ENCODE results near the gene ZNF570. TPM values are rescaled to one million over a fixed set of nuclear protein-coding genes. Genes with fewer than 3 reads are reported as not detected.

ZNF570 gene
- total and polyA plus RNA-seq, 2 of the 13 experiments (the other 11 are each of a cell fraction or from before 2014, with no cell fraction given) = 1.0 to 4.4 TPM

DNA sequence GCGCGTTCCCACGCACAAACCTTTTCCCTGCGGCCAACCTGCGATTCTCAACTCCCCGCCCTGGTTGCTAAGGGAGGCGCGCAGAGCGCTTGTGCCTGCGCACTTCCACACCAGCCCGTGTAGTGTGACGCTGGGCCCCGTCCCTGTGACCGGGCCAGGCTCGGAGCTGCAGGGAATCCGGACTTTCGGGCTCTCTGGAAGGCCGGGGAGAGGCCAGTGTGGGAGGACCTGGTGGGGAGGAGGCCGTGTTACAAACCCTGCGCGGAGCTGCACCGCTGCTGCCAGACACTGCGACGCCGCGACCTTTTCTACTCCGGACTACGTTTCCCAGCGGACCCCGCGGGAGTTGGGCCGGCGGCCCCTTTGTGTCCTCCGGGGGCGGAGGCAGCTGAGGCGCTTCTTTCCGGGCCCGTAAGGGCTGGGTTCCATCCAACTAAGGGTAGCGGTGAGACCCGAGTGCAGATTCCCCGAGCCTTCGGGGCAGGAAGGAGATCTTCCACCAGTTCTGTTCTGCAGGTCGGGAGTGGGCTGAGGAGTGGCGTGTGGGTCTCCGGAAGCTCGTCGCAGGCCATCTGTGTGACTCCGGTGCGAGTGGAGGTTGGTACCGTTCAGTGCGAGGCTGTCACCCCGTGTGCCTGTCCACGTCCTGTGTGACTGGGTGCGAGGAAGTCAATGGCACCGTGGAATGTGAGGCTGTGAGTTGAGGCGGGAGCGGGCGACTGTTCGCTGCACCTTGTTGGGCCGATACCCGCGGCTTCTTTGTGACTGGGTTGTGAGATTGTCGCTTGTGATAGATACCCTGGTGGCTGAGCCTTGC lies at the start of gene ZNF570 (continued):
- TF ChIP-seq NR2F2 (IDR thresholded peaks at IDR 0.05; ENCODE audit: borderline replicate concordance, low read depth) (no peak), ZSCAN30 (CRISPR knock-in tag; IDR thresholded peaks at IDR 0.05) (no peak), RBM22 (optimal IDR thresholded peaks at IDR 0.05; ENCODE audit: low read length) (no peak), ZFP90 (CRISPR knock-in tag; IDR thresholded peaks at IDR 0.05; ENCODE audit: borderline replicate concordance) (peak; percentile 87), NPAS2 (CRISPR knock-in tag; IDR thresholded peaks at IDR 0.05; ENCODE audit: borderline replicate concordance) (no peak), FOXO1 (CRISPR knock-in tag; IDR thresholded peaks at IDR 0.05) (no peak), REPIN1 (CRISPR knock-in tag; IDR thresholded peaks at IDR 0.05; ENCODE audit: borderline replicate concordance, low read depth) (no peak), GTF3A (CRISPR knock-in tag; conservative IDR thresholded peaks at IDR 0.05) (0 out of 2 replicates have a peak, but pooled peaks have one; percentile 32), TAF1 (CRISPR knock-in tag; IDR thresholded peaks at IDR 0.05) (peak; percentile 55), SKIL (CRISPR knock-in tag; IDR thresholded peaks at IDR 0.05; ENCODE audit: borderline replicate concordance) (no peak), ZBED4 (CRISPR knock-in tag; IDR thresholded peaks at IDR 0.05; ENCODE audit: borderline replicate concordance) (peak; percentile 88; the same call in 1 of the 2 replicates), SALL2 (CRISPR knock-in tag; IDR thresholded peaks at IDR 0.05) (peak; percentile 61; the same call in 1 of the 2 replicates), SNAI1 (CRISPR knock-in tag; IDR thresholded peaks at IDR 0.05; ENCODE audit: borderline replicate concordance) (peak; percentile 62; the same call in 1 of the 2 replicates), ZBTB33 (CRISPR knock-in tag; IDR thresholded peaks at IDR 0.05) (0 out of 2 replicates have a peak, but pooled peaks have one; percentile 23), POLR2AphosphoS5 (IDR thresholded peaks at IDR 0.05; ENCODE audit: low read depth, low read length) (peak; percentile 72), MED8 (CRISPR knock-in tag; IDR thresholded peaks at IDR 0.05; ENCODE audit: insufficient replicate concordance) (peak; percentile 53), NCOA5 (CRISPR knock-in tag; IDR thresholded peaks at IDR 0.05) (no peak), HMG20A (CRISPR knock-in tag; IDR thresholded peaks at IDR 0.05; ENCODE audit: borderline replicate concordance) (no peak), ZNF782 (CRISPR knock-in tag; IDR thresholded peaks at IDR 0.05; ENCODE audit: borderline replicate concordance) (0 out of 2 replicates have a peak, but pooled peaks have one; percentile 51)
- TF ChIP-seq, protein P1, sequence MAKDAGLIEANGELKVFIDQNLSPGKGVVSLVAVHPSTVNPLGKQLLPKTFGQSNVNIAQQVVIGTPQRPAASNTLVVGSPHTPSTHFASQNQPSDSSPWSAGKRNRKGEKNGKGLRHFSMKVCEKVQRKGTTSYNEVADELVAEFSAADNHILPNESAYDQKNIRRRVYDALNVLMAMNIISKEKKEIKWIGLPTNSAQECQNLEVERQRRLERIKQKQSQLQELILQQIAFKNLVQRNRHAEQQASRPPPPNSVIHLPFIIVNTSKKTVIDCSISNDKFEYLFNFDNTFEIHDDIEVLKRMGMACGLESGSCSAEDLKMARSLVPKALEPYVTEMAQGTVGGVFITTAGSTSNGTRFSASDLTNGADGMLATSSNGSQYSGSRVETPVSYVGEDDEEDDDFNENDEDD (CRISPR knock-in tag; IDR thresholded peaks at IDR 0.05; ENCODE audit: borderline replicate concordance) = no peak; the same call in 1 of the 2 replicates
